Breast epithelium (tissue), 4 donors: Measurements from ENCODE around the gene FBN1. TPM values are rescaled to one million over a fixed set of nuclear protein-coding genes. Genes with fewer than 3 reads are reported as not detected.

ENCODE experiments used
- DNase-seq, 2 donors: peaks; one replicate each; pipeline ENCODE4 v3.0.0-alpha.2; 2019; ENCODE audit warnings: low spot score in 2 of 2
- H3K27ac ChIP-seq, 2 donors: fragments of 200-600 bp; sonication (generic) in 1 of 2; one replicate each; pipeline ENCODE4 v1.5.1; 2016 to 2019; ENCODE audit warnings: mild to moderate bottlenecking in 1 of 2
- H3K27me3 ChIP-seq, 2 donors: fragments of 200-600 bp; sonication (generic) in 1 of 2; one replicate each; pipeline versions ENCODE4 v1.5.1 to v1.6.0; 2017 to 2019; ENCODE audit warnings: control low read depth in 1 of 2, mild to moderate bottlenecking in 1 of 2
- H3K36me3 ChIP-seq: fragments of 200-600 bp; one replicate; pipeline ENCODE4 v1.5.1; 2019
- H3K4me1 ChIP-seq, 2 donors: fragments of 200-600 bp; sonication (generic); one replicate each; pipeline ENCODE4 v1.5.1; 2016 to 2019; ENCODE audit warnings: control low read depth in 1 of 2
- H3K4me3 ChIP-seq, 3 donors: fragments of 200-600 bp; sonication (generic); 1 replicate in 2 of 3; 2 replicates in 1 of 3; pipeline ENCODE4 v1.5.1; 2016 to 2019; ENCODE audit warnings: mild to moderate bottlenecking in 3 of 3, moderate library complexity in 2 of 3
- H3K9me3 ChIP-seq, 2 donors: fragments of 200-600 bp; sonication (generic) in 1 of 2; one replicate each; pipeline ENCODE4 v1.5.1; 2016 to 2019; ENCODE audit warnings: control low read depth in 1 of 2
- CTCF ChIP-seq, 3 donors: fragments of 450-650 bp; IDR thresholded peaks; one replicate each; pipeline ENCODE4 v1.5.1; 2016 to 2017; ENCODE audit warnings: antibody characterized with exemption in 3 of 3, mild to moderate bottlenecking in 3 of 3, moderate library complexity in 3 of 3
- POLR2A ChIP-seq: fragments of 450-650 bp; IDR thresholded peaks from one replicate; pipeline ENCODE4 v1.6.1; 2016; ENCODE audit warnings: antibody characterized with exemption, mild to moderate bottlenecking, moderate library complexity
- POLR2AphosphoS5 ChIP-seq, 3 donors: sonication (generic); formaldehyde crosslinking; IDR thresholded peaks; one replicate each; pipeline ENCODE4 v1.6.1; 2017; ENCODE audit warnings: antibody characterized with exemption in 3 of 3
- intact Hi-C: fragments of 100-400 bp; cut with DNase I; formaldehyde crosslinking; loops from one replicate; pipeline ENCODE4 v1.15.1; 2023; ENCODE audit warnings: low total_unique reads
- total RNA-seq, 3 donors: library from RNA; depleted of rRNA; stranded (reverse); fragments of >200 nt; gene quantifications; one replicate each; pipeline ENCODE4 v1.1.0, GENCODE V29; 2016

FBN1 gene
- total RNA-seq, 3 donors from 2014 or later, result 38.5 to 210 (median 83.2) TPM

GRCh38 chr15:48538941-48539340 lies 106.6 kb downstream of the FBN1 start:
- H3K27me3 ChIP-seq, result no peaks in the 10 kb centered on the region
- no peaks in the 10 kb centered on the region for H3K36me3 ChIP-seq
- intact Hi-C loops, result no loop called here
- DNase-seq, result no peak
- no peaks in the 10 kb centered on the region for H3K9me3 ChIP-seq
- no peak overlapping the region for H3K4me3 ChIP-seq
- no peak for TF ChIP-seq POLR2A
- TF ChIP-seq CTCF (IDR thresholded peaks at IDR 0.05), result no peak
- TF ChIP-seq POLR2AphosphoS5 (IDR thresholded peaks at IDR 0.05), result no peak
- H3K4me1 ChIP-seq, result no peaks in the 10 kb centered on the region
- no peak overlapping the region for H3K27ac ChIP-seq

- Histone ChIP-seq H3K27ac (peak overlapping the region in 1 of 2 donors; percentile 67), H3K9me3 (no peaks in the 10 kb centered on the region), H3K4me3 (no peak overlapping the region), H3K4me1 (no peaks in the 10 kb centered on the region), H3K27me3 (no peaks in the 10 kb centered on the region), H3K36me3 (no peaks in the 10 kb centered on the region)
- DNase-seq, result no peak
- intact Hi-C loops, result no loop called here
- TF ChIP-seq CTCF (IDR thresholded peaks at IDR 0.05), result no peak
- no peak for TF ChIP-seq POLR2A
- no peak for TF ChIP-seq POLR2AphosphoS5 (IDR thresholded peaks at IDR 0.05)
These were observed 108.0 kb downstream of the FBN1 start for GRCh38 chr15:48537271-48538113.

GRCh38 chr15:48536681-48537091 lies 108.8 kb downstream of the FBN1 start:
- Histone ChIP-seq H3K27ac (no peak overlapping the region), H3K36me3 (no peaks in the 10 kb centered on the region), H3K27me3 (no peaks in the 10 kb centered on the region), H3K4me3 (no peak overlapping the region), H3K4me1 (no peaks in the 10 kb centered on the region), H3K9me3 (no peaks in the 10 kb centered on the region)
- no peak for TF ChIP-seq POLR2A
- TF ChIP-seq CTCF (IDR thresholded peaks at IDR 0.05), result no peak
- no peak for TF ChIP-seq POLR2AphosphoS5 (IDR thresholded peaks at IDR 0.05)
- DNase-seq, result no peak
- intact Hi-C loops, result no loop called here

DNA sequence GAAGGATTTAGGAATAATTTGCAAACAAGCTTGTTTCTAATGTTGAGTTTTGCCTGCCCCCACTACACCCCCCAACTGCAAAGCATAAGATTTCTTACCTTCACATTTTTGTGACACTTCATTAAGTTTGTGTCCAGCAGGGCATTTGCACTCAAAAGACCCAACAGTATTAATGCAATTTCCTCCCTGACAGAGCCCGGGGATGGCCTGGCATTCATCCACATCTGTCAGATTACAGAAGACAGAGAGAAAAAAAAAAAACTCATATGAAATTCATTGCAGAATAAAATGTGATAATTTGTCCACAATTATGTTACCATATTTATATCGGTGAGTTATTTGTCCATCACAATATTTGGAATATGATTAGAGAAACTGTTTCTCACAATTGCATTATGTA lies 111.5 kb downstream of the FBN1 start:
- no peak overlapping the region for H3K4me3 ChIP-seq
- no peak for DNase-seq
- no peaks in the 10 kb centered on the region for H3K4me1 ChIP-seq
- H3K36me3 ChIP-seq, result no peaks in the 10 kb centered on the region
- TF ChIP-seq POLR2AphosphoS5 (IDR thresholded peaks at IDR 0.05) (no peak), CTCF (IDR thresholded peaks at IDR 0.05) (no peak), POLR2A (no peak)
- H3K27ac ChIP-seq, result no peak overlapping the region
- no peaks in the 10 kb centered on the region for H3K9me3 ChIP-seq
- H3K27me3 ChIP-seq, result no peaks in the 10 kb centered on the region
- intact Hi-C loops, result no loop called here

DNA sequence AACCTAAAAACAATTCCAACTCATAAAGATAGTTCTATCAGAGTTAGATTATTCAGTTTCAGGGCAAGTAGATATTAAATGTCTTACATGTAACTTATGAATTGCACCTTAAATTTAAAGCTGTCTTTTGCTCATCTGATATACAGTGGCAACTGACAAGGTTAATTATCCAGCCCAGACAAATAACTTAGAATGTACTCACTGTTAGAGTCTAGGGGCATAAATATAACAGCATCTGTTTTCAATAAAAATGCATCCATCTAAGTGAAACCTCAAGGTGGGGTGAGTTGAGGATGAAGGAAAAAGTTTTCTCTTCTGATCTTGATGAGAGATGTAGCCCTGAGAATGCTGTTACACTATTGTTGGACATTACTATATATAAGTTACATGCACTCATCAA lies 112.6 kb downstream of the FBN1 start:
- H3K36me3 ChIP-seq, result no peaks in the 10 kb centered on the region
- DNase-seq, result no peak
- intact Hi-C loops, result no loop called here
- no peak for TF ChIP-seq POLR2AphosphoS5 (IDR thresholded peaks at IDR 0.05)
- TF ChIP-seq POLR2A, result no peak
- no peaks in the 10 kb centered on the region for H3K27me3 ChIP-seq
- H3K4me3 ChIP-seq, result no peak overlapping the region
- no peaks in the 10 kb centered on the region for H3K4me1 ChIP-seq
- no peak overlapping the region for H3K27ac ChIP-seq
- no peaks in the 10 kb centered on the region for H3K9me3 ChIP-seq
